ENCODE data around the gene IP6K3.

- TF ChIP-seq CTCF (IDR thresholded peaks at IDR 0.05; ENCODE audit: low read depth, low read length): no peak
- TF ChIP-seq, protein P1, sequence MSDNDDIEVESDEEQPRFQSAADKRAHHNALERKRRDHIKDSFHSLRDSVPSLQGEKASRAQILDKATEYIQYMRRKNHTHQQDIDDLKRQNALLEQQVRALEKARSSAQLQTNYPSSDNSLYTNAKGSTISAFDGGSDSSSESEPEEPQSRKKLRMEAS (IDR thresholded peaks at IDR 0.05; ENCODE audit: low read depth, low read length): no peak
Measured at GRCh38 chr6:33717934-33718455, 28.7 kb downstream of the IP6K3 start.
